Measurements from ENCODE around the gene GRIN1. TPM values are rescaled to one million over a fixed set of nuclear protein-coding genes. Genes with fewer than 3 reads are reported as not detected.

GRIN1 gene
- total RNA-seq, 6 experiments from 2014 or later, result not detected

Small RNA genes within 50 kb of the gene (microRNA-seq; reads per million reads assigned to microRNA genes)
- 0 reads per million in 2 donors for gene MIR3621

Small RNA genes within 50 kb of the gene (small RNA-seq; reads per million reads assigned to genes)
- 0 reads per million in 2 experiments for gene MIR3621
- gene RF00153, result 0 to 0.10 reads per million in 2 experiments

Other genes starting within 250 kb of the GRIN1 start
- 100 to 1,000 TPM in 3 of 6 experiments, 10 to 100 TPM in 3; 84.0 to 290 (median 97.4) TPM for gene FBXW5, start 194.4 kb upstream of the GRIN1 start, total RNA-seq
- gene C8G, start 193.9 kb upstream of the GRIN1 start, total RNA-seq, result 100 to 1,000 TPM; 248 to 755 (median 453) TPM
- gene LCN12, start 186.9 kb upstream of the GRIN1 start, total RNA-seq, result 10 to 100 TPM in 5 of 6 experiments, 1 to 10 TPM in 1; 2.7 to 36.4 (median 20.3) TPM
- gene PTGDS, start 161.7 kb upstream of the GRIN1 start, total RNA-seq, result 10 to 100 TPM in 2 of 6 experiments, 1 to 10 TPM in 4; 4.3 to 21.9 (median 6.0) TPM
- not detected for gene LCNL1, start 156.2 kb upstream of the GRIN1 start, total RNA-seq
- 10 to 100 TPM; 13.8 to 34.5 (median 23.3) TPM for gene PAXX, start 146.7 kb upstream of the GRIN1 start, total RNA-seq
- gene CLIC3, start 142.6 kb upstream of the GRIN1 start, total RNA-seq, result under 1 TPM in 2 of 6 experiments, not detected in 4; 0.37 to 0.51 TPM
- gene ABCA2, start 110.9 kb upstream of the GRIN1 start, total RNA-seq, result 10 to 100 TPM; 23.7 to 49.2 (median 34.2) TPM
- under 1 TPM in 2 of 6 experiments, not detected in 4; 0.12 to 0.13 TPM for gene FUT7, start 107.1 kb upstream of the GRIN1 start, total RNA-seq
- 10 to 100 TPM in 5 of 6 experiments, 1 to 10 TPM in 1; 9.3 to 14.9 (median 12.2) TPM for gene NPDC1, start 93.0 kb upstream of the GRIN1 start, total RNA-seq
- 1 to 10 TPM in 2 of 6 experiments, under 1 TPM in 4; 0.50 to 2.1 (median 0.80) TPM for gene ENTPD2, start 85.1 kb upstream of the GRIN1 start, total RNA-seq
- under 1 TPM in 5 of 6 experiments, not detected in 1; 0.05 to 0.43 (median 0.22) TPM for gene SAPCD2, start 68.6 kb upstream of the GRIN1 start, total RNA-seq
- 1 to 10 TPM; 1.3 to 4.9 (median 1.9) TPM for gene UAP1L1, start 61.6 kb upstream of the GRIN1 start, total RNA-seq
- 10 to 100 TPM; 24.0 to 39.1 (median 28.8) TPM for gene MAN1B1, start 52.2 kb upstream of the GRIN1 start, total RNA-seq
- 10 to 100 TPM; 62.2 to 86.2 (median 66.2) TPM for gene DPP7, start 24.4 kb upstream of the GRIN1 start, total RNA-seq
- gene LRRC26, start 30.9 kb downstream of the GRIN1 start, total RNA-seq, result under 1 TPM in 2 of 6 experiments, not detected in 4; 0.17 to 0.18 TPM
- gene TMEM210, start 32.9 kb downstream of the GRIN1 start, total RNA-seq, result not detected
- 10 to 100 TPM; 16.1 to 36.5 (median 27.9) TPM for gene ANAPC2, start 49.4 kb downstream of the GRIN1 start, total RNA-seq
- 10 to 100 TPM; 21.5 to 53.3 (median 25.5) TPM for gene SSNA1, start 49.5 kb downstream of the GRIN1 start, total RNA-seq
- gene TPRN, start 61.6 kb downstream of the GRIN1 start, total RNA-seq, result 10 to 100 TPM; 12.1 to 28.9 (median 18.1) TPM
- gene TMEM203, start 66.5 kb downstream of the GRIN1 start, total RNA-seq, result 10 to 100 TPM; 17.7 to 28.0 (median 23.9) TPM
- 1 to 10 TPM; 4.7 to 9.6 (median 7.4) TPM for gene NDOR1, start 66.5 kb downstream of the GRIN1 start, total RNA-seq
- gene RNF208, start 83.1 kb downstream of the GRIN1 start, total RNA-seq, result 10 to 100 TPM in 1 of 6 experiments, 1 to 10 TPM in 5; 3.5 to 12.2 (median 4.5) TPM
- 1 to 10 TPM in 1 of 6 experiments, under 1 TPM in 4, not detected in 1; 0.20 to 1.2 (median 0.31) TPM for gene CYSRT1, start 86.0 kb downstream of the GRIN1 start, total RNA-seq
- not detected for gene RNF224, start 88.3 kb downstream of the GRIN1 start, total RNA-seq
- not detected for gene SLC34A3, start 91.7 kb downstream of the GRIN1 start, total RNA-seq
- gene TUBB4B, start 102.1 kb downstream of the GRIN1 start, total RNA-seq, result 100 to 1,000 TPM in 5 of 6 experiments, 10 to 100 TPM in 1; 88.4 to 274 (median 124) TPM
- not detected for gene STPG3, start 112.1 kb downstream of the GRIN1 start, total RNA-seq
- gene NELFB, start 116.2 kb downstream of the GRIN1 start, total RNA-seq, result 10 to 100 TPM; 15.6 to 21.6 (median 20.1) TPM
- 1 to 10 TPM; 2.2 to 4.9 (median 3.7) TPM for gene TOR4A, start 138.6 kb downstream of the GRIN1 start, total RNA-seq
- gene NRARP, start 163.1 kb downstream of the GRIN1 start, total RNA-seq, result 1 to 10 TPM in 3 of 6 experiments, under 1 TPM in 3; 0.57 to 2.3 (median 0.98) TPM

All from right lobe of liver (tissue), 5 donors.